Measurements from ENCODE around the gene SPTBN1.
"Not testable (repeated sequence)": the region's sequence is repeated elsewhere in the genome, so short reads cannot be mapped to it uniquely, and the experiment has no call there.

Gene SPTBN1

DNA sequence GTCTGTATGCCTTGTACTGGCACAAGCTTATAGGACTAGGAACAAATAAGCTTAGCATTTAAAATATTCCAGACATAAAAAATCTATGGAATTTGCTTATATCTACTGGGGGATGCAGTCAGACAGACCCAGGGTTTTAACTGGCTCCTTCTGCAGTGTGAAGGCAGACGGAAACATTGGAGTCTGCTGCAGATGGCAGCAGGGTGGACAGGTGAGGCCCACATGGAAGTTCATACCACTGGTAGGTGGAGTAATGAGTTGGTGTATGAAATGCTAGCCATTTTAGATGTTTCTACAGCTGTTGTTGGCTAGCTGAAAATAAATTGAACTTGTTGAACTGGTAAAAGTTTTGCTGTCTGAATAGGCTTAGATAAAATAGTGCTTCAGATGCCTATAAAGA is 17.7 kb downstream of the SPTBN1 start:
- DNase-seq, result no peak

DNA sequence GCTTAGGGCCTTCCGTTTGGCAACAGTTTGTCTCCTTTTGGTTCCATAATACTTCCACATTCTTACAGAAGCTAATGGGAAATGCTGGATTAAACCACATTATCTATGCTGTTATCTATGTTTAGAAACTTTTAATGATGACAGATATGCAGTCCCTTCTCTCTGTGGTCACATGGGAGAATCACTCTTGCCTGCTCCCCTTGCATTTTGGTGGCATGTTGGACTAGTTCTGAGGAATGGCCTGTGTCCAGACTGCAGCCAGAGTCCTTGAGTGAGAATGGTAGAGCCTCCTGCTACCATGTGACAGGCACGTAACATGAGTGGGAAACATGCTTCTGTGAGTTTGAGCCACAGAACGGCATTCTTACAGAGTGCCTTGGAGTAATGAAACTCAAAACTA is 19.2 kb downstream of the SPTBN1 start:
- no peak for DNase-seq

DNA sequence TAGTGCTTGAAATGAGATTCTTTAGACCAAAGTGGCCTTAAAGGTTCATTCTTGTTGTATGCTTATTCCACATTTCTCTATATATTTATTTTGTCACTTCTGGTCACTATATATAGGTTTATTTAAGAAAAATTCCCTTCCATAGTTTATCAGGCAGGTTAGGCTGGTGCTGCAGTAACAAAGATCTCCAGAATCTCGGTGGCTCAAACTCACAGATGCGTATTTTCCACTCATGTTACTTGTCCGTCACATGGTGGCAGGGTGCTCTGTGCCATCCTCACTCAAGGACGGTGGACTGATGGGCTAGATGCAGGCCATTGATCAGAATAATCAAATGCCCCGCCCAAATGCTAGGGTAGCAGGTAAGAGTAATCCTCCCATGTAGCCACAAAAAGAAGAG is 19.8 kb downstream of the SPTBN1 start:
- no peak for DNase-seq

DNA sequence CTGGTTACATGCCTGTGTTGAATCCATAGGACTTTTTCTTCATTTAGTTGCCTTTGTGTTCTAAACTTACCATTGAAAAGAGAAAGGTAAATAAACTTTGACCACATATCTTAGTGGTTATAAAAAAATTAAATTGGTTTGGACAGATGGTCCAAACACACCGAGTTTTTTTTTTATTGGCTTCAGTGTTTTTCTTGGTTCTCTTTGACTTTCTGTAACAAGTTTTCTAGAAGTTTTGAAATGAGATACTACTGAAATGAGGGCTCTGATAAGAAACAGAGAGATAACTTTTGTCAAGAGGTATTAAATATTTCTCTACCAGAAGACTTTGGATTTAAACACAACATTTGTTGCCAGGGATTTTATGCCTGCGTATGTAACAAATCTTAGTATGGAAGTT is 20.7 kb downstream of the SPTBN1 start:
- no peak for DNase-seq

DNA sequence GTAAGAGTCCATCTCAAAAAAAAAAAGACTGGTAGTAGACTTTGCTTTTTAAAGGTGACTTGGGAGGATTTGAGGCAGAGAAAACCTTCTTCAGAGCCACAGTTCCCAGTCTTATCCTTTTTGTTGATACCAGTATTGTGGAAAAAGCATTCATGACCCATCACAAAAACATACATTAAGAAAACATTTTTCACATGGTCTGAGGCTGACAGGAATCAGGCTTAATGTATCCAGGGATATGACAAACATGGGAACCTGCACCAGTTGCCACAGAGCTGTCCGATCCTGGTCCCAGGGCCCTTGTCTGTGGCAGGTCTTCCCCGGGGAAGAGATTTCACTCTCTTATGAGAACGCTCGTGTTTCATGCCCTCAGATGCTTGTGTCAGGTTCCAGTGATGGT is 21.8 kb downstream of the SPTBN1 start:
- DNase-seq, result no peak

DNA sequence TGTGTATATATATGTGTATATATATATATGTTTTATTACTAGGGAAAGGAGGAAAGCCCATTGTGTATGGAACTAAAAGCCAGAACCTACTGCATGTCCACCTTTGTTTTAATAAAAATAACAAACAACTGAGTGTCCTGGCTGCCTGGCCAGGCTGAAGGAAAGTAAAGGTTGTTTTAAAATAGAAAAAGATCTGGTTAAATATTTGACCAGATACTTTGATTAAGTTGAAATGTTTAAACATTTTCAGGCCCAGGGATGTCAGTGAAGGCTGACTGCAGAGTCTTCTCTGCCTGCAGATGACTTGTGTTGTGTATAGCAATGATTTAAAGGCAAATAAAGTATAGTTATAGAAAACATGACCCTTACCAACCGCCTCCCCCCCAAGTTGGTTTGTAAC is 22.8 kb downstream of the SPTBN1 start:
- DNase-seq, result no peak

DNA sequence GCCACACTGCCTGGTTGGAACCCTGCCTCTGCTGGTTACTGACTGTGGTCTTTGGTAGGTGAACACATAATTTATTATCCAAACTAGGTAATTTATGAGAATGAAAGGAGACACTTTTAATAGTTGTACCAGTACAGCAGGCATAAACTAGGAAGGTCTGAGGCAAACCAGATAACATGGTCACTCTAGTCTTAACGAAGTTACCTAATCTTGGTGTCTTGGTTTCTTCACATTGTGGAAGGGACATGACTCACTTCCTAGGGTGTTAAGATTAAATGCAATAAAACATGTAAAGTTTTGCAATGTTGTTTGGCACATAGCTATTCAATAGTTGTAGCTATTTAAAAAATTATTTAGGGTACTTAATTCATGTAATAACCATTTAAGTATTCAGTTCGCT is 23.3 kb downstream of the SPTBN1 start:
- DNase-seq, result no peak

DNA sequence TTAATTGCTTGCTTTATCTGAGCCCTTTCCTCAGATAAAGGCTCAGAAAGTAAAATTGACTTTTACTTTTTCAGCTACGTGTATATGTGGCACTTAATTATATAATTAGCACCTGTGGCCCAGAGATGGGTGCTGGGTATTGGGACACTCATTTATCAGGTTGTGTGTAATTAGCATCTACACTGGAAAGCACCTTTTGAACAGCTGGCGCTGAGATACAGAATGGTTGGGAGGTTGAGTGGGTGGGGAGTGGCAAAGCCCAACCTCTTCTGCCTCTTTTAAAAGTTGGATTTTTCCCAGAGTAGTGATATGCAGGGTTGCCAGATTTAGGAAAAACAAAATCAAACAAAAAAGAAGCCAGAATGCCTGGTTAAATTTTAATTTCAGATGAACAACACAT is 23.9 kb downstream of the SPTBN1 start:
- DNase-seq, result no peak

DNA sequence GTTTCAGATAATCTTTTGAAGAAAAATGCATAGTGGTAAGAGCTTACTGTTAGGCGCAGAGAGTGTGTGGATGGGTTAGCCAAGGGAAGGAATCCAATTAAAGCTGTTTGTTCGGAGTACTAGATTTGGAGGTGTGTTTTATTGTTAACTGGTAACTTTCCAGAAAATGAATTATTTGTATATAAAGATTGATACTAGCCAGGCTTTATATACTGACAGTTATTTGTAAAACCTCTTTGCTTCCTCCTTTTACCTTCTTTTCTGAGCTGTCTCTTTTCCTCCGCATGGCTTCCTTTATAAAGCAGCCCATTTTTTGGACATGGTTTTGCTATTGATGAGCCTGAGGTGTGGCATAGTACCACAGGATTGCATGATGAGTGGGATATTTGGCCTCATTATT is 25.6 kb downstream of the SPTBN1 start:
- no peak for DNase-seq

DNA sequence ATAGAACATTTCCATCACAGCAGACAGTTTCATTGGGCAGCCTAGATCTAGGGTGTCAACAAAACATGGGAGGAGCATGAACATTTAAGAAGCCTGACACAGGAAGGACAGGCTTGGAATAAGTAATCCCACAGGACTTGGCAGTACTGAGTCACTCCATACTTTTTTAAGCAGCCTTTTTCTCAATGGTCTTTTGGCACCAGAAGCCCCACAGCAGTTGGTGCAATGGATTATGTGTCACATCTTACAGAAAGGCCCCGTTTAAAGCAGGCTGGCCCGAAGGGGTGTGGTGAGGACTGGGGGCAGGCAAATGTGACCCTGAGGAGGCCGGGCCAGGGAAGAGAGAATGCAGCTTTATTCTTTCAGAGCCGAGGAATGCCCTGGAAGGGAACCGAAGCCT is 26.6 kb downstream of the SPTBN1 start:
- DNase-seq, result no peak

DNA sequence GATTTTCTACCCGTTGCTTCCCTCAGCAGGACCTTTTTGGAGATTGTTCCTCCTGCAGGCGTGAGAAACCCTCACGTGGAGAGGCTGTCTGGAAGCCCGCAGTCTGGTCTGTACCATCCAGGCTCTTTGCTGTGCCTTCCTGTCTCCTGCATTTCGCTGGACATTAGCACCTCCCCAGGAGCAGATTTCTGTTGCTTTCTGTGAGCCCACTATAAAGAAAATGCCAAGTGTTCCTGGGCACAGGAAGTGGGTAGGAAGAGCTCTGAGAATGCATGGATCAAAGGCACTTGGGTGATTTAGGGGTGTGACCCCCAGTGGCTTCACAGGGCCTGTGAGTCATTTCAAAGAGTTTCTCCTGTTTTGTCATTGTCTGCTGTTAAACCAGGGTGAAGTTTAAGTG is 27.3 kb downstream of the SPTBN1 start:
- no peak for DNase-seq

DNA sequence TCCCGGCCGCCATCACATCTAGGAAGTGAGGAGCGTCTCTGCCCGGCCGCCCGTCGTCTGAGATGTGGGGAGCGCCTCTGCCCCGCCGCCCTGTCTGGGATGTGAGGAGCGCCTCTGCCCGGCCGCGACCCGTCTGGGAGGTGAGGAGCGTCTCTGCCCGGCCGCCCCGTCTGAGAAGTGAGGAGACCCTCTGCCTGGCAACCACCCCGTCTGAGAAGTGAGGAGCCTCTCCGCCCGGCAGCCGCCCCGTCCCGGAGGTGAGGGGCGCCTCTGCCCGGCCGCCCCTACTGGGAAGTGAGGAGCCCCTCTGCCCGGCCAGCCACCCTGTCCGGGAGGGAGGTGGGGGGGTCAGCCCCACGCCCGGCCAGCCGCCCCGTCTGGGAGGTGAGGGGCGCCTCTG is 29.6 kb downstream of the SPTBN1 start:
- not testable (repeated sequence) for DNase-seq

DNA sequence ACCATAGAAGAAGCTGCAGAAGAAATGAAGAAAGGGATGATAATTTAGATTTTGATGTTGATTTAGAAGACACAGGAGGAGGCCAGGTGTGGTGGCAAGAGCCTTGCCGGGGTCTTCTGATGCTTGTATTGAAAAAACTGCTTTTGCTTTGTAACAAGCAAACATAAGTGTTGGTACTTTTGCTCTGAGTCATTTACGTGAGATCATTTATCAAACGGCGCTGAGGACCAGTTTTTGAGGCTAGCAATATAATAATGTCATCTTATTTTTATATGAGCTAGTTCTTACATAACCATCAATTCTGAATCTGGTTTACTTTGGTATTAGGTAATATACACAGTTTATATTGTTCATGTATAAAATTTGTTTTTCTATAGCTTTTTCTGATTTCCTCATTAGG is 30.6 kb downstream of the SPTBN1 start:
- no peak for DNase-seq

DNA sequence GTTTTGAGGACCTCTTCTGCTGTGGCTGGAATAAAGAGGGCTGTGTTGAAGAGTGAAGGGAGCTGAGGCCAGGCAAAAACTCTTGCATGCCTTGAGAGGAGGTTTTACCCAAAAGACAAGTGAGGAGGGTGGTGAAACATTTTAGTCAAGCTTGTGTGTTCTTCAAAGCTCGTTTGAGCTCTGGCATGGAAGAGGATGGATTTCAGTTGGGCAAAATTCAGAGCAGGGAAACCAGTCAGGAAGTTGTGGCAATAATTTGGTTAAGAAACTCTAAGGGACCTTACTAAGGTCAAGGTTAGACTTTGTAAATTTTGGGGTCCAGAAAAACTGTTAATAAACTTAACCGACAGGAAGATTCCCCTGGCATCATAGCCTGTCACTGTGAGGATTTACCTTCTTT is 34.7 kb downstream of the SPTBN1 start:
- no peak for DNase-seq

DNA sequence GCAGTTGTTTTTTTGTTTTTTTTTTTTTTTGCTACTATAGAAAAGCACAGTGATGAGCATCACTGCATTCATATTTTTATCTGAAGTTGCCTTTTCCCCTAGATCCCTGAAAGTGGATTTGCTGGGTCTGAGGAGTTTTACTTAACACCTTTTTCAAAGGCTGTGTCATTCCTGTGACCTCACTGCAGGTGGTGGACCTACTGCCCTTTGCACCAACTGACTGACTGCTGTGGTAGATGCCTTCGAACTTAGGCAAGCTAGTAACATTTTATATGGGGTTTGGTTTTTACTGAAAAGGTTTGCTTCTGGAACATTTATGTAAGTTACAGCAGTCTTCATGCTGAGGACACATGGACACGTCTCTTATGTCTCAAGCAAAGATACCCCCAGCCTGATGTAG is 36.2 kb downstream of the SPTBN1 start:
- no peak for DNase-seq

DNA sequence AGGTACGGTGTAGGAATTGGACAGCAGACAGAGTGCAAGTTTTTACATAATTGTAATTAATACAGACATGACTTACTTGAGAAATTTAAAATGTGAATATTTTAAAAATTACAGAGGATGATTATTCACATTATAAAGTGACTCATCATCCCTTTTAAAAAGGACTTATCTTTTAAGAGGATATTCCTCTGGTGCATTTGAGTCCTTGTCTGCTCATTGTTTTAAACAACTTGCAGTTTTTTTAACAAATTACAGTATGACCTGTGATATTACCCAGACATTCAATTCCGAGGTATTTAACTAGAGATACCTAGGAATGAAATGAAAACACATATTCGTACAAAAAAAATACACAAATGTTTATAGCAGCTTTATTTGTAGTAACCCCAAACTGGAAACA is 38.0 kb downstream of the SPTBN1 start:
- DNase-seq, result no peak

DNA sequence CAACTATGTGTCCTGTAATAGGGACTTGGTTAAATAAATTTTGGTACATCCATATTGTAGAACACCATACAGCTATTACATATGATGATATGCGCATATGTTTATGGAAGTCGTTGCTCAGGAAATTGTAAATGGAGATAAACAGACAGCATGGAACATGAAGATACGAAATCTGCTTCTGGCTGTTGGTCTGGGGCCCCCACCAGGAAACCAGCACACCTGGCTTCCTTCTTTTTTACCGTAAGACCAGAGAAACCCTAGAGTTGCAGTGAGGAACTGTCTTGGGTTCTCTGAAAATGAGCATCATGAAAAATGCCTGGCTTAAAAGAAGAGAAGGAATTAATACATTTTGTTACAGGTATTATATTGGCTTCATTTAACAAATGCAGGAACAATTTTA is 40.8 kb downstream of the SPTBN1 start:
- DNase-seq, result no peak

DNA sequence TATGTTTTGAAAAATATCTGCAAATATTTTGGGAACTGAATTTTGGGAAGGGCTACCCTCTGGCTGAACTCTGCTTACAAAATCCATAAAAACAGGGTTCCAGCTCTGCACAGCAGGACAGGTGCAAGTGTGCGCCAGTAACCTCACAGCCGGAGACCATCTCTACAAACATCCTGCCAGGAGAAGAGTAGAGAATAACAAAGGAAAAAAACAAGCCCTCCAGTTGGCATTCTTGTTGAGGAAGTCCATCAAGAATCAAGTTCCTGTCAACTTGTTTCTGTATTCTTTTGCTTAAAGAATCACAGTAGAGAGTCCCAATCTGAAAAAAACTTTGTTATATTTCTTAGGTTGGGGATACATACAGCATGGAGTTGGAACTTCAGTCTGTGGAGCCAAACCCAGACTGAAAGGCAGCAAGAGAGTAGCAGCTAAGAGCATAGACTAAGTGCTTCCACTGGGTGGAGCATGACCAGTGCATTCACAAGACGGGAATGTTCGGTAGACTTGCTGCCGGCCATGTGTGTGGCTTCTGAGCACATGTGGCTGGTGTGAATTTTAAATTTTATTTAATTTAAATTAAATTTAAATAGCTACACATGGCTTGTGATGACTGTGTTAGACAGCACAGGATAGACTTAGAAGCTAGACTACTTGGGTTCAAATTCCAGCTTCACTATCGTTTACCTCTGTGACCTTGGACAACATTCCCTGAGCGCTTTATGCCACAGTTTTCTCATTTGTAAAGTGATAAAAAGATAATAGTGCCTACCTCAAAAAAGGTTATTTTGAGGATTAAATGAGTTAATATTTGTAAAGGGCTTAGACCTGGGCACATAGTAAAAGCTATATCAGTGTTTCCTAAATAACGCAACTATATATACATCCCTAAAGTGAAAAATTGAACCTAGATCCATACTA is 41.9 kb downstream of the SPTBN1 start:
- no peak for DNase-seq

DNA sequence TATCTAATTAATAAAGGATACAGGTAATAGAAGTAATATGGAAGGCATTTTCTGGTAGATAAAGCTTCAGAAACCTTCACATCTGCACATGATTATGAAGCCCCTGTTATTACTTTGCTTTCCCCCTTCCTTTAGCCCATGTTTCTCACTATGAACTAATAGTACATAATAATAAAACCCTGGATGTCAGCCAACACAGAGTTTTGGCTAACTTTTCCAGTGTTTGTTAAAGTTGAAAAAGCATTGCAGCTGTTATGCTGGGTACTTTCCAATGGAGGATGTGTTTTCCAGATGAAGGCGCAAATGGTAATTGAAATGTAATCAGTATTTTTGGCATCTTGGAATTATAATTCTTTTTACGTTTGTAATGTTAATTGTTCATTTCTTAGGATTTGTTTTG is 43.5 kb downstream of the SPTBN1 start:
- DNase-seq, result no peak

DNA sequence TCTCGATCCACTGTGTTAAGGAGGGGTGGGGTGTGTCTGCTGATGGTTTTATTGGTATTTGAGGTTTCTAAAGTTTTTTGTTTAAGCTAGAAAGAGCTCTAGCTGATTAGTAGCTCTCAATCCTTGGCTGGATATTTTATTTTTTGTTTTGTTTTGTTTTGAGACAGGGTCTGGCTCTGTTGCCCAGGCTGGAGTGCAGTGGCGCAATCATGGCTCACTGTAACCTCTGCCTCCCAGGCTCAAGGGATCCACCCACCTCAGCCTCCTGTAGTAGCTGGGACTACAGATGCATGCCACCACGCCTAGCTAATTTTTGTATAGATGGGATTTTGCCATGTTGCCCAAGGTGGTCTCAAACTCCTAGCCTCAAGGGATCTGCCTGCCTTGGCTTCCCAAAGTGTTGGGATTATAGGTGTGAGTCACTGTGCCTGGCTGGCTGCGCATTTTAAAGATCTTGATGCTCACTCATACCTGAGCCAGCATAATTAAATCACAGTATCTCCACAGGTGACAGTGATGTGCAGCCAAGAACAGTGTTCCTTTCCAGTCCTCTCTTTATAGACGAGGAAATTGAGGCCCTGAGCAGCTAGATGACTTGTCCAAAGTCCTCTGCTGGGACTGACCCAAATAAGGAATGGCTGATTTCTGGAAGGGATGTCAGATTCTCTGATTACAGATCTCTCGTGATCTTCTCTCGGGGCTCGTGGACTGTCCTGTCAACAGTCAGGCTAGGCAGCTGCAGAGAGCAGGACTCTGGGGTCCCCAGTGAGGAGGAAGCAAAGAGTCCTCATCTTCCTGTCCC is 44.5 kb downstream of the SPTBN1 start:
- no peak for DNase-seq

DNA sequence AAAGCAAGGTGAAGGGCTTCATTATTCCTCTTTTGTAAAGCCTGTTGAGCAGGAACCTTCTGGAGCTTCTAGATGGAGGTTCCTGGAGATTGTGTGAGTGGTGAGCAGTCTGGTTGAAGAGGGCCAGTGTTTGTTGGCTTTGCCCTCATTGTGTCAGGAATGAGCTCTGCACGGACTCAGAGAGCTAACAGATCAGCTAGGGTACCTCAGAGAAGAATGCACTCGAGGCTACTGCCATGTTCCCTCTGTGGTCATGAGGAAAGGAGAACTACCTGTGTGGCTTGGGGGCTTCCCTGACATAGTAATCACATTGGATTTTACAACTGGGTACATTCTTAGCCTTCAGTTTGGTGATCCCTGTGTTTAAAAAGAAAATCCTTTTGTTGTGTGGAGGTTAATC is 46.6 kb downstream of the SPTBN1 start:
- DNase-seq, result no peak

DNA sequence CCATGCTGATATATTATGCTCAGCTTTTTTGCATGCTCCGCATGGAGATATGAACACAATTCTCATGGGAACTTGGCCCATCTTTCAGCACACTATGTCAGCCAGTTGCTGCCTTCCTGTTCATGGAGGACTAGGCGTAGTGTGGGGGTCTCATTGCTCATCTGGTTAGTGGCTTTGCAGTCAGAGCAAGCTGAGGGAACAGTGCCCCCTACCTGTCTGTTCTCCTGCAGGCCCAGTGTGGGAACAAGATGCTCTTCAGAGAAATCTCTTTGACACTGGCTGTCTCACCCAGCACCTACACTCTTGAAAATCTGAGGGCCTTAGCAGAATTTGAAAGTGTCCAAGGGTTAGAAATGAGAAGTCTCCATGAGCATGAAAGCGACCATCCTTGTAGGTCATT is 47.1 kb downstream of the SPTBN1 start:
- DNase-seq, result no peak

DNA sequence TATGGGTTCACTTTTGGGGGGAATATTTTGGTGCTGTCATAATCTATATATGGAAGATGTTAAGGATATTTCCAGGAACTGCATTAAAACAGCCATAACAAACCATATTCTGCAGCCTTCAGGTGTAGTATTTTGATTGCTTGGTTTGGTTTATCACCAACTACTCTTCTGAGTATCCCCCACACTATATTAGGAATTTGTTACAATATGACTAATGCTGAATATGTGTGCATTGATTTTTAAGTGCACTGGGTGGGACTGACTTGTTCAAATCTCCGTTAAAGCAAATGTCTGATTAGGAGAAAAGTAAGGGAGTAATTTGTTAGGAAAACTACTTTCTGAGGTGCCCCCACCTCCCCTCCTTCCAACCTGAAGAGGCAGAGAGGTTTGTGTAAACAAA is 47.7 kb downstream of the SPTBN1 start:
- no peak for DNase-seq

DNA sequence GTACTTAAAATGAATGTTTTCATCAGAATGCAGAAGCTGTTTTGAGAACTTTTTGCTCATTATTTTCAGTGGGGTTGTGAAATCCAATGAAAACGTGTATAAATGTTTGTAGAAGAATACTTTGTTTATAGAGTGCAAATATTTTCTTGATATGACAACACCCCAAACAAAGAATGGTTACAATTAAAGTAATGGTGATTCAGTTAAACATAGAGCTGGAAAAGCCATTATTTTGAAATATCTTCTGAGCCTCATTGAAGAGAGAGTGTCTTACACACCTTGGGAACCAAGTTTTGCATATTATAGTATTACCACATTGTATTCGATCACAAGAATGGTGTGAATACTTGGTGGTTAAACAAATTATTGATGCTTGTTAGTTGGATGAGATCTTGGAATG is 48.7 kb downstream of the SPTBN1 start:
- DNase-seq, result no peak

All from stimulated activated naive CD4-positive, alpha-beta T cell (primary cell).